H9 (cell line): Measurements from ENCODE around the gene HLA-DMA. TPM values are rescaled to one million over a fixed set of nuclear protein-coding genes. Genes with fewer than 3 reads are reported as not detected.

Experiments used
- DNase-seq: peaks from one replicate; pipeline ENCODE4 v3.0.0-alpha.2; 2017
- H2AFZ ChIP-seq: one replicate; pipeline ENCODE4 v1.6.1; 2013; ENCODE audit warnings: mild to moderate bottlenecking, low read length, control low read depth, moderate library complexity
- H2AK5ac ChIP-seq: 2 replicates; pipeline ENCODE4 v1.6.1; 2013; ENCODE audit warnings: low read length, control low read depth, mixed read lengths; ENCODE audit not compliant: insufficient read length
- H2BK120ac ChIP-seq: one replicate; pipeline ENCODE4 v1.6.1; 2013; ENCODE audit warnings: low read depth, mild to moderate bottlenecking, low read length, control low read depth, inconsistent platforms; ENCODE audit not compliant: poor library complexity, severe bottlenecking
- H2BK12ac ChIP-seq: 2 replicates; pipeline ENCODE4 v1.6.1; 2013; ENCODE audit warnings: low read length, control low read depth, mixed read lengths, low read depth; ENCODE audit not compliant: insufficient read length
- H2BK15ac ChIP-seq: 2 replicates; pipeline ENCODE4 v1.6.1; 2013; ENCODE audit warnings: low read depth, low read length, control low read depth
- H2BK20ac ChIP-seq: one replicate; pipeline ENCODE4 v1.6.1; 2013; ENCODE audit warnings: low read depth, mild to moderate bottlenecking, low read length, control low read depth, inconsistent platforms; ENCODE audit not compliant: poor library complexity, severe bottlenecking
- H2BK5ac ChIP-seq: 2 replicates; pipeline ENCODE4 v1.6.1; 2013; ENCODE audit warnings: low read length, control low read depth, mixed read lengths; ENCODE audit not compliant: insufficient read length
- H3K14ac ChIP-seq: 2 replicates; pipeline ENCODE4 v1.6.1; 2013; ENCODE audit warnings: low read length, control low read depth; ENCODE audit not compliant: insufficient read depth
- H3K18ac ChIP-seq: 2 replicates; pipeline ENCODE4 v1.6.1; 2013; ENCODE audit warnings: low read depth, mild to moderate bottlenecking, mixed read lengths, low read length, control low read depth; ENCODE audit not compliant: insufficient read length
- H3K23ac ChIP-seq: 2 replicates; pipeline ENCODE4 v1.6.1; 2013; ENCODE audit warnings: low read length, control low read depth, mixed read lengths, low read depth; ENCODE audit not compliant: insufficient read length
- H3K23me2 ChIP-seq: 2 replicates; pipeline ENCODE4 v1.6.1; 2013; ENCODE audit warnings: low read depth, mild to moderate bottlenecking, mixed read lengths, low read length, control low read depth; ENCODE audit not compliant: insufficient read length, poor library complexity, severe bottlenecking
- H3K27ac ChIP-seq: 2 replicates; pipeline ENCODE4 v1.5.1; 2013; ENCODE audit warnings: low read length, control low read depth, mixed read lengths, low read depth; ENCODE audit not compliant: insufficient read length
- H3K27me3 ChIP-seq: 2 replicates; pipeline ENCODE4 v1.6.1; 2013; ENCODE audit warnings: low read length, control low read depth, inconsistent platforms; ENCODE audit not compliant: insufficient read depth
- H3K4ac ChIP-seq: 2 replicates; pipeline ENCODE4 v1.6.1; 2013; ENCODE audit warnings: low read depth, mild to moderate bottlenecking, control low read depth, inconsistent platforms, low read length, moderate library complexity
- H3K4me1 ChIP-seq: 2 replicates; pipeline ENCODE4 v1.6.1; 2013; ENCODE audit warnings: low read length, control low read depth, inconsistent platforms; ENCODE audit not compliant: insufficient read depth
- H3K4me2 ChIP-seq: 2 replicates; pipeline ENCODE4 v1.6.1; 2013; ENCODE audit warnings: low read length, control low read depth, mixed read lengths; ENCODE audit not compliant: insufficient read length, insufficient read depth
- H3K56ac ChIP-seq: 2 replicates; pipeline ENCODE4 v1.6.1; 2013; ENCODE audit warnings: low read depth, mild to moderate bottlenecking, mixed read lengths, low read length, control low read depth; ENCODE audit not compliant: insufficient read length
- H3K79me1 ChIP-seq: 2 replicates; pipeline ENCODE4 v1.6.1; 2013; ENCODE audit warnings: low read depth, mild to moderate bottlenecking, moderate library complexity, low read length, control low read depth, inconsistent platforms; ENCODE audit not compliant: insufficient read depth, poor library complexity, severe bottlenecking
- H3K79me2 ChIP-seq: 2 replicates; pipeline ENCODE4 v1.6.1; 2013; ENCODE audit warnings: low read length, control low read depth, inconsistent platforms; ENCODE audit not compliant: insufficient read depth
- H3K9ac ChIP-seq: 2 replicates; pipeline ENCODE4 v1.6.1; 2013; ENCODE audit warnings: low read length, control low read depth, mixed read lengths; ENCODE audit not compliant: insufficient read length; ENCODE audit errors: extremely low read depth
- H3K9me3 ChIP-seq: one replicate; pipeline ENCODE4 v1.6.1; 2013; ENCODE audit warnings: low read depth, low read length, inconsistent platforms; ENCODE audit not compliant: control insufficient read depth
- H3T11ph ChIP-seq: one replicate; pipeline ENCODE4 v1.6.1; 2013; ENCODE audit warnings: mild to moderate bottlenecking, low read length, control low read depth, inconsistent platforms
- H4K20me1 ChIP-seq: one replicate; pipeline ENCODE4 v1.6.1; 2013; ENCODE audit not compliant: control insufficient read depth, insufficient read length, insufficient read depth
- H4K5ac ChIP-seq: 2 replicates; pipeline ENCODE4 v1.6.1; 2013; ENCODE audit warnings: low read depth, mild to moderate bottlenecking, mixed read lengths, low read length, control low read depth; ENCODE audit not compliant: insufficient read length
- H4K8ac ChIP-seq: replicated peaks from 2 replicates; pipeline ENCODE4 v1.6.1; 2013; ENCODE audit warnings: low read length, control low read depth, mixed read lengths, low read depth; ENCODE audit not compliant: insufficient read length
- H4K91ac ChIP-seq: 2 replicates; pipeline ENCODE4 v1.6.1; 2013; ENCODE audit warnings: low read depth, mild to moderate bottlenecking, moderate library complexity, mixed read lengths, low read length, control low read depth; ENCODE audit not compliant: insufficient read length
- H3K27ac Mint-ChIP-seq, 3 experiments: 2 replicates in 2 of 3; 3 replicates in 1 of 3; pipeline ENCODE4 v1.8.0; 2020 to 2021; ENCODE audit warnings: mixed read lengths in 3 of 3, mild to moderate bottlenecking in 1 of 3, moderate library complexity in 1 of 3
- H3K27me3 Mint-ChIP-seq: 2 replicates; pipeline ENCODE4 v1.8.0; 2021; ENCODE audit warnings: low read depth, mild to moderate bottlenecking, moderate library complexity, mixed read lengths
- H3K36me3 Mint-ChIP-seq, 3 experiments: 2 replicates in 2 of 3; 3 replicates in 1 of 3; pipeline ENCODE4 v1.8.0; 2020 to 2021; ENCODE audit warnings: low read depth in 3 of 3, mixed read lengths in 3 of 3; ENCODE audit not compliant: insufficient read depth in 1 of 3
- H3K4me1 Mint-ChIP-seq, 2 experiments: 2 replicates each; pipeline ENCODE4 v1.8.0; 2020; ENCODE audit warnings: mixed read lengths in 2 of 2
- H3K4me3 Mint-ChIP-seq, 2 experiments: 2 replicates in 1 of 2; 3 replicates in 1 of 2; pipeline ENCODE4 v1.8.0; 2020 to 2021; ENCODE audit warnings: mild to moderate bottlenecking in 2 of 2, mixed read lengths in 2 of 2, moderate library complexity in 1 of 2
- H3K9me3 Mint-ChIP-seq, 2 experiments: 2 replicates in 1 of 2; 3 replicates in 1 of 2; pipeline ENCODE4 v1.8.0; 2020; ENCODE audit warnings: mild to moderate bottlenecking in 2 of 2, mixed read lengths in 2 of 2, moderate library complexity in 1 of 2
- WGBS: extraction: QIAGEN DNeasy Blood & Tissue Kit; methylation state at CpG from one replicate; pipeline ENCODE4 v1.1.7; 2013; ENCODE audit warnings: missing lambda C conversion rate, low lambda C conversion rate, mixed read lengths; ENCODE audit not compliant: insufficient read length; ENCODE audit errors: extremely low coverage; 5-methylcytosine and 5-hydroxymethylcytosine counted together
- total RNA-seq: library from RNA; stranded (reverse); gene quantifications from 2 replicates; pipeline ENCODE4 v1.2.1, GENCODE V29; 2021
- TF ChIP-seq, protein P1 (sequence below): fragments of 200-600 bp; sonication (generic); conservative IDR thresholded peaks from 3 replicates; pipeline ENCODE4 v1.8.0; 2021; ENCODE audit warnings: antibody characterized with exemption, mild to moderate bottlenecking

HLA-DMA gene
- total RNA-seq, 1 experiment from 2014 or later: 7.5 TPM

DNA sequence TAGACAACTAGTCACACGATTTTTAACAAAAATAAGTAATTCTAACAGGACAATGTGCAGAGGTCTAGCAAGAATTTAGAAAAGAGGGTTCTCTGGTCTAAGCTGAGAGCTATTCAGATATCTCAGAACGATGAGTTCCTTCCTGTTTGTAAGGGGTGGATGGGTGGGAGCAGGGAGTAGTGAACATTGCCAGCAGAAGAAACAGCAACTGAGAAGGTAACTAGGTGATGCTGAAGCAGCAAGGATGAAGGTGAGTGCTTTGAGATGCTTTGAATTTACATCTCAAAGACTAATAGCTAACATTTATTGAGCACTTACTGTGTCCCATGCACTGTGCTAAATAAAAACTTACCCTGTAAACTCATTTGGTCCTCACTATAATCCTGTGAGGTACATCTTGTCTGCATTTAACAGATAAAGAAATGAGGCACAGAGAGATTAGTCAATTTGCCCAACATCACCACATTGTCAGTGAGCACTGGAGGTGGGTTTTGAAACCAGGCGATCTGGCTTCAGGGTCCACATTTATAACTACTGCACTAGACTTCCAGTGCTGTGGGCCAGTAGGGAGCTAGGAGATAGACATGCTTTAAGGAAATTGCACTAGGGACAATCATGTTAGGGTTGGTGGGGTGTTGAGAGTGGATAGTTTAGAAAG, 31.2 kb upstream of the HLA-DMA start:
- H3T11ph ChIP-seq: no peak overlapping the region
- no peak overlapping the region for H2BK12ac ChIP-seq
- H3K23me2 ChIP-seq: no peaks in the 10 kb centered on the region
- no peak overlapping the region for H4K91ac ChIP-seq
- DNase-seq: no peak
- H3K79me1 ChIP-seq: no peaks in the 10 kb centered on the region
- H4K8ac ChIP-seq: no peak overlapping the region
- no peak overlapping the region for H4K5ac ChIP-seq
- no peak overlapping the region for H3K4ac ChIP-seq
- no peak overlapping the region for H3K9ac ChIP-seq
- H3K18ac ChIP-seq: no peak overlapping the region
- no peak overlapping the region for H2BK15ac ChIP-seq
- no peak overlapping the region for H3K56ac ChIP-seq
- H3K27ac Mint-ChIP-seq: peak overlapping the region in 1 of 3 experiments; percentile 87; a peak in 3 of 7 replicates
- H3K27ac ChIP-seq: no peak overlapping the region
- no peak overlapping the region for H2AK5ac ChIP-seq
- no peak overlapping the region for H3K4me2 ChIP-seq
- peaks cover 4% of the 10 kb centered on the region; the same call in 1 of the 2 replicates for H3K4me1 ChIP-seq
- no peak overlapping the region for H2AFZ ChIP-seq
- no peaks in the 10 kb centered on the region for H3K79me2 ChIP-seq
- peaks cover 24 to 32% (median 26%) of the 10 kb centered on the region in 3 experiments; a peak in 6 of 7 replicates for H3K36me3 Mint-ChIP-seq
- peak overlapping the region in 1 of 2 experiments; percentile 36; a peak in 2 of 5 replicates for H3K4me3 Mint-ChIP-seq
- H2BK120ac ChIP-seq: no peak overlapping the region
- no peaks in the 10 kb centered on the region for H3K27me3 ChIP-seq
- H3K23ac ChIP-seq: no peak overlapping the region
- H3K9me3 ChIP-seq: no peaks in the 10 kb centered on the region
- no peaks in the 10 kb centered on the region for H4K20me1 ChIP-seq
- H3K4me1 Mint-ChIP-seq: peaks cover 12 to 30% of the 10 kb centered on the region in 2 experiments
- H2BK20ac ChIP-seq: no peak overlapping the region
- peaks cover 6% of the 10 kb centered on the region for H3K27me3 Mint-ChIP-seq
- TF ChIP-seq, protein P1, sequence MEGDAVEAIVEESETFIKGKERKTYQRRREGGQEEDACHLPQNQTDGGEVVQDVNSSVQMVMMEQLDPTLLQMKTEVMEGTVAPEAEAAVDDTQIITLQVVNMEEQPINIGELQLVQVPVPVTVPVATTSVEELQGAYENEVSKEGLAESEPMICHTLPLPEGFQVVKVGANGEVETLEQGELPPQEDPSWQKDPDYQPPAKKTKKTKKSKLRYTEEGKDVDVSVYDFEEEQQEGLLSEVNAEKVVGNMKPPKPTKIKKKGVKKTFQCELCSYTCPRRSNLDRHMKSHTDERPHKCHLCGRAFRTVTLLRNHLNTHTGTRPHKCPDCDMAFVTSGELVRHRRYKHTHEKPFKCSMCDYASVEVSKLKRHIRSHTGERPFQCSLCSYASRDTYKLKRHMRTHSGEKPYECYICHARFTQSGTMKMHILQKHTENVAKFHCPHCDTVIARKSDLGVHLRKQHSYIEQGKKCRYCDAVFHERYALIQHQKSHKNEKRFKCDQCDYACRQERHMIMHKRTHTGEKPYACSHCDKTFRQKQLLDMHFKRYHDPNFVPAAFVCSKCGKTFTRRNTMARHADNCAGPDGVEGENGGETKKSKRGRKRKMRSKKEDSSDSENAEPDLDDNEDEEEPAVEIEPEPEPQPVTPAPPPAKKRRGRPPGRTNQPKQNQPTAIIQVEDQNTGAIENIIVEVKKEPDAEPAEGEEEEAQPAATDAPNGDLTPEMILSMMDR: no peak
- H3K14ac ChIP-seq: no peak overlapping the region
- WGBS: no CpG with 5 or more reads among the region's 3 CpGs
- no peak overlapping the region for H2BK5ac ChIP-seq
- no peaks in the 10 kb centered on the region for H3K9me3 Mint-ChIP-seq
